Fibroblast of lung (primary cell): ENCODE data around the gene BNIPL. TPM values are rescaled to one million over a fixed set of nuclear protein-coding genes. Genes with fewer than 3 reads are reported as not detected.

Experiments
- DNase-seq, 2 donors: peaks; one replicate each; pipeline versions ENCODE4 v3.0.0 to v3.0.0-alpha.2; 2010; ENCODE audit warnings: low read depth in 2 of 2
- H2AFZ ChIP-seq: 2 replicates; pipeline ENCODE4 v1.5.1; 2012; ENCODE audit warnings: low read length, control low read depth, inconsistent platforms
- H3K27ac ChIP-seq: 2 replicates; pipeline ENCODE4 v1.5.1; 2011; ENCODE audit warnings: low read length, control low read depth; ENCODE audit not compliant: insufficient read depth
- H3K27me3 ChIP-seq: 2 replicates; pipeline ENCODE4 v1.5.1; 2011; ENCODE audit warnings: mild to moderate bottlenecking, low read length; ENCODE audit not compliant: control insufficient read depth, insufficient read depth
- H3K36me3 ChIP-seq: 2 replicates; pipeline ENCODE4 v1.5.1; 2011; ENCODE audit warnings: low read length; ENCODE audit not compliant: control insufficient read depth, insufficient read depth
- H3K4me1 ChIP-seq: 2 replicates; pipeline ENCODE4 v1.5.1; 2011; ENCODE audit warnings: low read length; ENCODE audit not compliant: control insufficient read depth, insufficient read depth; ENCODE audit errors: extremely low read depth
- H3K4me2 ChIP-seq: 2 replicates; pipeline ENCODE4 v1.5.1; 2011; ENCODE audit warnings: low read length, control low read depth; ENCODE audit not compliant: insufficient read depth; ENCODE audit errors: extremely low read depth
- H3K4me3 ChIP-seq, 4 experiments: fragments of 200-600 bp in 1 of 4; sonication (generic) in 1 of 4; replicated peaks in 1 of 4; 2 replicates each; pipeline ENCODE4 v1.5.1; 2011 to 2016; ENCODE audit warnings: low read length in 4 of 4, low read depth in 3 of 4, mild to moderate bottlenecking in 3 of 4, control low read depth in 2 of 4, inconsistent platforms in 1 of 4, mixed read lengths in 1 of 4; ENCODE audit not compliant: insufficient read depth in 1 of 4; ENCODE audit errors: control extremely low read depth in 1 of 4
- H3K79me2 ChIP-seq: 2 replicates; pipeline ENCODE4 v1.5.1; 2012; ENCODE audit warnings: mild to moderate bottlenecking, low read length, inconsistent platforms; ENCODE audit not compliant: control insufficient read depth, insufficient read depth
- H3K9ac ChIP-seq: 2 replicates; pipeline ENCODE4 v1.5.1; 2011; ENCODE audit warnings: mild to moderate bottlenecking, low read length, control low read depth; ENCODE audit not compliant: insufficient read depth
- H3K9me3 ChIP-seq: 2 replicates; pipeline ENCODE4 v1.5.1; 2012; ENCODE audit warnings: low read depth, low read length; ENCODE audit not compliant: control insufficient read depth, insufficient read depth
- H4K20me1 ChIP-seq: 2 replicates; pipeline ENCODE4 v1.5.1; 2011; ENCODE audit warnings: low read length; ENCODE audit not compliant: control insufficient read depth, insufficient read depth; ENCODE audit errors: extremely low read depth
- CTCF ChIP-seq, 2 donors: IDR thresholded peaks in 1 of 2; conservative IDR thresholded peaks in 1 of 2; 1 replicate in 1 of 2; 2 replicates in 1 of 2; pipeline ENCODE4 v1.5.1; 2011 to 2012; ENCODE audit warnings: low read length in 2 of 2, control low read depth in 1 of 2, inconsistent platforms in 1 of 2, low read depth in 1 of 2, mild to moderate bottlenecking in 1 of 2
- EZH2 ChIP-seq: IDR thresholded peaks from 2 replicates; pipeline ENCODE4 v1.5.1; 2012; ENCODE audit warnings: low read length, control low read depth, mild to moderate bottlenecking; ENCODE audit errors: missing control alignments
- polyA plus RNA-seq, 2 donors: library from polyadenylated mRNA; depleted of rRNA in 1 of 2; stranded (reverse) in 1 of 2; unstranded in 1 of 2; fragments of >200 nt; gene quantifications; 2 replicates each; pipeline ENCODE4 v1.2.1, GENCODE V29; 2011 to 2012; ENCODE audit warnings: missing spikeins in 1 of 2
- total RNA-seq: library from RNA; depleted of rRNA; stranded (reverse); fragments of >200 nt; gene quantifications from 2 replicates; pipeline ENCODE4 v1.2.1, GENCODE V29; 2014

The BNIPL gene
- total and polyA plus RNA-seq, 2 donors (not counting 1 experiment from before 2014, with no cell fraction given), result 0.10 to 0.33 TPM

GRCh38 chr1:151013518-151013917 is 22.9 kb upstream of the BNIPL start:
- Histone ChIP-seq H3K4me1 (peaks cover 3% of the 10 kb centered on the region), H3K9ac (no peak overlapping the region), H3K36me3 (no peaks in the 10 kb centered on the region), H3K9me3 (no peaks in the 10 kb centered on the region), H4K20me1 (no peaks in the 10 kb centered on the region), H2AFZ (no peak overlapping the region), H3K4me3 (no peak overlapping the region), H3K4me2 (no peak overlapping the region), H3K79me2 (no peaks in the 10 kb centered on the region), H3K27ac (no peak overlapping the region), H3K27me3 (no peaks in the 10 kb centered on the region)
- DNase-seq, result peak; percentile 58 to 81
- peak in 1 of 2 donors; percentile 13 for TF ChIP-seq CTCF (conservative IDR thresholded peaks at IDR 0.05 in 1 of 2, IDR thresholded peaks at IDR 0.05 in 1 of 2; ENCODE audit: low read depth in 1 of 2, low read length in 2 of 2)
- no peak for TF ChIP-seq EZH2

- H3K36me3 ChIP-seq, result peaks cover 3% of the 10 kb centered on the region
- H3K9ac ChIP-seq, result no peak overlapping the region
- H3K9me3 ChIP-seq, result no peaks in the 10 kb centered on the region
- no peak overlapping the region for H3K27ac ChIP-seq
- peak; percentile 51 to 69 for DNase-seq
- no peaks in the 10 kb centered on the region for H3K27me3 ChIP-seq
- H3K4me1 ChIP-seq, result no peaks in the 10 kb centered on the region
- H4K20me1 ChIP-seq, result no peaks in the 10 kb centered on the region
- H3K4me2 ChIP-seq, result no peak overlapping the region
- TF ChIP-seq EZH2 (no peak), CTCF (conservative IDR thresholded peaks at IDR 0.05 in 1 of 2, IDR thresholded peaks at IDR 0.05 in 1 of 2; ENCODE audit: low read depth in 1 of 2, low read length in 2 of 2) (peak; percentile 79 to 80)
- no peaks in the 10 kb centered on the region for H3K79me2 ChIP-seq
- H3K4me3 ChIP-seq, result no peak overlapping the region
- no peak overlapping the region for H2AFZ ChIP-seq
Observed at GRCh38 chr1:151024540-151025146, 11.7 kb upstream of the BNIPL start.

GRCh38 chr1:151026460-151026859 is 9.9 kb upstream of the BNIPL start:
- Histone ChIP-seq H4K20me1 (no peaks in the 10 kb centered on the region), H3K36me3 (peaks cover 5% of the 10 kb centered on the region), H3K9ac (no peak overlapping the region), H3K4me2 (no peak overlapping the region), H3K4me1 (no peaks in the 10 kb centered on the region), H3K79me2 (no peaks in the 10 kb centered on the region), H2AFZ (no peak overlapping the region), H3K27ac (no peak overlapping the region), H3K27me3 (no peaks in the 10 kb centered on the region), H3K4me3 (no peak overlapping the region), H3K9me3 (no peaks in the 10 kb centered on the region)
- no peak for TF ChIP-seq EZH2
- no peak for DNase-seq
